Esophagus muscularis mucosa (tissue), 4 donors: ENCODE results near the gene BLNK. TPM values are rescaled to one million over a fixed set of nuclear protein-coding genes. Genes with fewer than 3 reads are reported as not detected.

ENCODE experiments used
- DNase-seq: peaks from one replicate; pipeline ENCODE4 v3.0.0-alpha.2; 2017; ENCODE audit errors: extremely low spot score
- H3K27ac ChIP-seq, 4 donors: fragments of 200-600 bp; sonication (generic); replicated peaks in 1 of 4; 1 replicate in 3 of 4; 2 replicates in 1 of 4; pipeline ENCODE4 v1.5.1; 2016 to 2019; ENCODE audit warnings: mild to moderate bottlenecking in 1 of 4
- H3K27me3 ChIP-seq, 4 donors: fragments of 200-600 bp; sonication (generic); one replicate each; pipeline versions ENCODE4 v1.5.1 to v1.6.0; 2016 to 2019
- H3K36me3 ChIP-seq, 4 donors: fragments of 200-600 bp; sonication (generic); one replicate each; pipeline ENCODE4 v1.5.1; 2016 to 2019
- H3K4me1 ChIP-seq, 4 donors: fragments of 200-600 bp; sonication (generic); one replicate each; pipeline ENCODE4 v1.5.1; 2016 to 2019
- H3K4me3 ChIP-seq, 4 donors: fragments of 200-600 bp; sonication (generic); 1 replicate in 2 of 4; 2 replicates in 2 of 4; pipeline ENCODE4 v1.5.1; 2016 to 2019; ENCODE audit warnings: mild to moderate bottlenecking in 4 of 4, moderate library complexity in 1 of 4
- H3K9me3 ChIP-seq, 4 donors: fragments of 200-600 bp; sonication (generic); 1 replicate in 3 of 4; 2 replicates in 1 of 4; pipeline ENCODE4 v1.5.1; 2016 to 2019
- CTCF ChIP-seq, 3 experiments: fragments of 200-600 bp in 2 of 3; fragments of 450-650 bp in 1 of 3; sonication (generic) in 2 of 3; IDR thresholded peaks; one replicate each; pipeline ENCODE4 v1.5.1; 2017 to 2019; ENCODE audit warnings: antibody characterized with exemption in 3 of 3, mild to moderate bottlenecking in 2 of 3, moderate library complexity in 1 of 3
- EP300 ChIP-seq: sonication (generic); formaldehyde crosslinking; IDR thresholded peaks from one replicate; pipeline ENCODE4 v1.6.1; 2017; ENCODE audit warnings: antibody characterized with exemption
- POLR2A ChIP-seq: fragments of 450-650 bp; IDR thresholded peaks from one replicate; pipeline ENCODE4 v1.6.1; 2017; ENCODE audit warnings: antibody characterized with exemption, moderate library complexity, mild to moderate bottlenecking, low read depth
- POLR2AphosphoS5 ChIP-seq, 2 donors: sonication (generic); formaldehyde crosslinking; IDR thresholded peaks; one replicate each; pipeline ENCODE4 v1.6.1; 2017; ENCODE audit warnings: antibody characterized with exemption in 2 of 2
- WGBS: methylation state at CpG from one replicate; pipeline ENCODE4 v1.1.5; 2018; 5-methylcytosine and 5-hydroxymethylcytosine counted together
- intact Hi-C: fragments of 100-400 bp; cut with DNase I; formaldehyde crosslinking; loops from one replicate; pipeline ENCODE4 v1.15.1; 2023
- total RNA-seq, 4 donors: library from RNA; depleted of rRNA; stranded (reverse); fragments of >200 nt; gene quantifications; one replicate each; pipeline versions ENCODE4 v1.1.0 to v1.2.1, GENCODE V29; 2016

BLNK gene
- total RNA-seq, 4 donors from 2014 or later = 0.86 to 5.0 (median 1.1) TPM

GRCh38 chr10:96252730-96253129 lies 18.6 kb downstream of the BLNK start:
- Histone ChIP-seq H3K27ac (no peak overlapping the region), H3K27me3 (no peaks in the 10 kb centered on the region), H3K4me3 (no peak overlapping the region), H3K4me1 (peaks cover 0 to 4% (median 1%) of the 10 kb centered on the region in 4 donors), H3K9me3 (no peaks in the 10 kb centered on the region), H3K36me3 (no peaks in the 10 kb centered on the region)
- WGBS = 84% methylated on average over 5 of the region's 5 CpGs
- no peak for DNase-seq
- intact Hi-C loops = no loop called here
- TF ChIP-seq EP300 (no peak), CTCF (IDR thresholded peaks at IDR 0.05) (no peak), POLR2AphosphoS5 (IDR thresholded peaks at IDR 0.05) (no peak), POLR2A (no peak)

GRCh38 chr10:96250349-96250748 lies 21.0 kb downstream of the BLNK start:
- H3K4me3 ChIP-seq = no peak overlapping the region
- TF ChIP-seq POLR2A (no peak), POLR2AphosphoS5 (IDR thresholded peaks at IDR 0.05) (no peak), EP300 (no peak), CTCF (IDR thresholded peaks at IDR 0.05) (no peak)
- WGBS = 73% methylated on average over 1 of the region's 1 CpG
- H3K27me3 ChIP-seq = no peaks in the 10 kb centered on the region
- H3K9me3 ChIP-seq = no peaks in the 10 kb centered on the region
- no peaks in the 10 kb centered on the region for H3K4me1 ChIP-seq
- no peak overlapping the region for H3K27ac ChIP-seq
- intact Hi-C loops = no loop called here
- no peaks in the 10 kb centered on the region for H3K36me3 ChIP-seq
- DNase-seq = no peak

- no peak overlapping the region for H3K27ac ChIP-seq
- H3K4me1 ChIP-seq = no peaks in the 10 kb centered on the region
- intact Hi-C loops = no loop called here
- DNase-seq = no peak
- no peaks in the 10 kb centered on the region for H3K9me3 ChIP-seq
- TF ChIP-seq EP300 (no peak), CTCF (IDR thresholded peaks at IDR 0.05) (no peak), POLR2AphosphoS5 (IDR thresholded peaks at IDR 0.05) (no peak), POLR2A (no peak)
- 89% methylated on average over 5 of the region's 5 CpGs for WGBS
- no peaks in the 10 kb centered on the region for H3K36me3 ChIP-seq
- no peaks in the 10 kb centered on the region for H3K27me3 ChIP-seq
- no peak overlapping the region for H3K4me3 ChIP-seq
Observed at GRCh38 chr10:96249264-96249663, 22.1 kb downstream of the BLNK start.

- Histone ChIP-seq H3K27me3 (no peaks in the 10 kb centered on the region), H3K4me3 (no peak overlapping the region), H3K4me1 (no peaks in the 10 kb centered on the region), H3K27ac (no peak overlapping the region), H3K36me3 (no peaks in the 10 kb centered on the region), H3K9me3 (no peaks in the 10 kb centered on the region)
- no peak for TF ChIP-seq EP300
- TF ChIP-seq POLR2A = no peak
- TF ChIP-seq CTCF (IDR thresholded peaks at IDR 0.05) = no peak
- no peak for TF ChIP-seq POLR2AphosphoS5 (IDR thresholded peaks at IDR 0.05)
- no peak for DNase-seq
- 91% methylated on average over 7 of the region's 7 CpGs for WGBS
- intact Hi-C loops = no loop called here
Observed at GRCh38 chr10:96244354-96244753, 27.0 kb downstream of the BLNK start.

GRCh38 chr10:96243296-96243695 lies 28.1 kb downstream of the BLNK start:
- no peaks in the 10 kb centered on the region for H3K27me3 ChIP-seq
- no peak for DNase-seq
- no peak for TF ChIP-seq EP300
- no peak for TF ChIP-seq POLR2AphosphoS5 (IDR thresholded peaks at IDR 0.05)
- TF ChIP-seq POLR2A = no peak
- TF ChIP-seq CTCF (IDR thresholded peaks at IDR 0.05) = no peak
- H3K36me3 ChIP-seq = no peaks in the 10 kb centered on the region
- no peaks in the 10 kb centered on the region for H3K4me1 ChIP-seq
- H3K27ac ChIP-seq = no peak overlapping the region
- intact Hi-C loops = no loop called here
- no peaks in the 10 kb centered on the region for H3K9me3 ChIP-seq
- WGBS = 99% methylated on average over 4 of the region's 4 CpGs
- no peak overlapping the region for H3K4me3 ChIP-seq
